HG02938 (cell line): ENCODE data around the gene TMEM176B.

Source experiments
- ATAC-seq: cut with Tn5 transposase; IDR thresholded peaks from one replicate; pipeline ENCODE4 v1.9.1; 2021; ENCODE audit warnings: mild to moderate bottlenecking, moderate library complexity; ENCODE audit not compliant: unreplicated experiment

The TMEM176B gene

DNA sequence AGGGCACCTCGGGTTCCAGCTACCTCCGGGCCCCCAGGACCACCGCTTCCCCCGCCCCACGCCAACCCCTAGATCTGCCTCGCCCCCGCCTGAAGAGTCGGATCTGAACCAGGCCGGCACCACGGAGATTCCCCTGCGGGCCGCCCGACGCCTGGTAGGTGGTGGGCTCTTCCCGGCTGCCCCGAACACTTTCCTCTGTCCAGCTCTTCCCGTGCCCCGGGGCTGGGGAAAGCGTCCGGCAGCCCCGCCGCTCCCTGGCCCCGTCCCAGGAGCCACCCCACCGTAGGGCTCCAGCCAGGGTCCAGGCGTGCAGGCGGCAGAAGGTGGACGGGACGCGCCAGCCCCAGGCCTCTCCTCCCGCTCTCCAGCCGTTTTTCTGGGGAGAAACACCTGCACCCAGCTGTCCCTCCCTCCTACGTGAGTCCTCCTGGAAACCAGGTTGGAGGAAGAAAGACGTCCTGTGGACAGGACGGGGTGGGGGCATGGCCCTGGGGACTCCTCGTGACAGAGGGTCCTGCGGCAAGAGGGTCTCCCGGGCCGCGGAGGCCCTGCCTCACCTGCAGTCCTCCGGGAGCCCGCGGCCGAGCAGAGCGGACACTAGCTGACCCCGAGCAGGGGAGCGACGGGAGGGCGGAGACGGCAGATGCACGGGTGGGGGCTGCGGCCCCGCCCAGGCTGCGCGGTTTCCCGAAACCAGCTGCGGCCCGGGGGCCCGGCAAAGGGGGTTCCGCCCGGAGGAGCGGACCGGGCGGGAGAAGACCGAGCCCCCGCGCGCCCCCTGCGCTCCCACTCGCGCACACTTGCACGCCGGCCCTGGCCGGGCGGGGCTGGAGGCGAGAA lies at the start of gene TMEM176B:
Gene TMEM176B (minus strand): TSS at position 624 of the 840 bp plus-strand sequence. CDS start 3,795 bp downstream, outside the sequence.
- no peak for ATAC-seq

GRCh38 chr7:150849204-150849775 lies 49.1 kb upstream of the TMEM176B start:
- ATAC-seq: no peak

DNA sequence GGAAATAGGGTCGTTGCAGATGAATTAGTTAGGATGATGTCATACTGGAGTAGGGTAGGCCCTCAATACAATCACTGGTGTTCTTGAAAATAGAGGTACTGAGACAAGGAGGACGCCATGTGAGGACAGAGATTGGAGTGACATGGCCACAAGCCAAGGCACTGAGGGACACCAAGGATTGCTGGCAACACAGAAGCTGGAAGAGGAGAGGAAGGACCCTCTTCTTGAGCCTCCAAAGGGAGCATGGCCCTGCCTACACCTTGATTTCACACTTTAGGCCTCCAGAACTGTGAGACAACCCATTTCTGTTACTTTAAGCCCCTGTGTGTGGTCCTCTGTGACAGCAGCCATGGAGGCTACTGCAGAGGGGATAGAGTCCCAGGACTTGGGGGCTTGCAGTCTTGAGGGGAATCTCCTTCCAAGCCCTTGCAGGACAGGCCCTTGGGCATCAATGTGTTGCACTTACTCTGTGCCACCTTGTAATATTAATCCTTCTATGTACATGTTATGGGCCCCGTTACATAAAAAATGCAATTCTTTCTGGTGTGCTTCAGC lies 48.5 kb upstream of the TMEM176B start:
- no peak for ATAC-seq

GRCh38 chr7:150848111-150848510 lies 47.9 kb upstream of the TMEM176B start:
- no peak for ATAC-seq

- no peak for ATAC-seq
These were observed 47.4 kb upstream of the TMEM176B start for GRCh38 chr7:150847536-150847935.

DNA sequence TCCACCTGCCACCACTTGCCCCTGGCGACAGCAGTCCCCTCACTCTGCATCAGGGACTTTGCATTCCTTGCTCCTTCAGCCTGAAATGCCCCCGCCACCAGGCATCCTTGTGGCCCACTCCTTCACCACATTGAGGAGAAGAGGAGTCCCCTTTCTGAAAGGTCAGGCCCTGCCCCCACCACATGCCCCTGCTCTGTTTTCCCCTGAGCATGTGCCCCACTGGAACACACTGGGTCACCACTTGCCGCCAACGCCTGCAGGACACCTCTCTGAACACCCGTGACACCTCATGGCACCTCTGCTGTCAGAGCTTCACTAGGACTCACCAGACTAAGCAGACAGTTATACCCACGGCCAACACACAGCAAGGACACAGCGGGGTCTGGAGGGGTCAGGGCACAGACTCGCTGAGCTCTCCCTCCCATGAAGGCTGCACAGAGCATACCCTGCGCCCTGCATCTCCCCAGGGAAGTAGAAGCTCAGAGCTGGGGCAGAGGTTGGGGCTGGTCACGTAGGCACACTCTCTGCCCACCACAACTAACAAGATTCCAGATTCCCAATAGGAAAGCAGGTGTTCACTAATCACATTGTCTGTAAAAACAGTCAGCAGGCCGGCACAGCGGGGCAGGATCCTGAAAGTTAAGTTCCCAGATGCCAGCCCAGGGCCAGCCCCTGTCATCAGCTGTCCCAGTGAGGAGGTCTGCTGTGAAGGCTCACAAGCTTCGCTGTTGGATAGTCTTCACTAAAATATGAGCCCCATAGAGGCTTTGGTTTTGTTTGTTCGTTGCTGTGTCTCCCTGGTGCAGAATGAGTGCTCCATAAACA lies 46.3 kb upstream of the TMEM176B start:
- no peak for ATAC-seq

DNA sequence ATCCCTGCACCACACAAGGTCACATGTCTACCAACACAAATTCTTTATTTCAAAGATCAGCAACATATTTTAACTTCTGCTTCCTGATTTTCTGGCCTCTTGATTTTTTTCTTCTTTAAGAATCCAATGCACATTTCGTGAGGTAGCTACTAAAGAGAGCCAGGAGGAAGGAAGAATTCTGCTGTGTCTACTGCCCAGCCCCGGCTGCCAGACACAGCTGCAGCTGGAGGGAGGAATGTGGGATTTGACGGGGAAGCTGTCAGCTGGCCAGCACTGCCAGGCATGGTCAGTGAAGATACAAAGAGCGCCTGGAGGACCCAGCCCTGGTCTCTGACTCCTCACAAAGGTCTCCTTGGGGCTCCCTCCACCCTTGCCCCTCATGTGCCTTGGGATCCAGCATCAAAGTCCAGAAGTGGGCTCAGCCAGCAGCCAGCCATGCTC lies 45.3 kb upstream of the TMEM176B start:
- no peak for ATAC-seq

DNA sequence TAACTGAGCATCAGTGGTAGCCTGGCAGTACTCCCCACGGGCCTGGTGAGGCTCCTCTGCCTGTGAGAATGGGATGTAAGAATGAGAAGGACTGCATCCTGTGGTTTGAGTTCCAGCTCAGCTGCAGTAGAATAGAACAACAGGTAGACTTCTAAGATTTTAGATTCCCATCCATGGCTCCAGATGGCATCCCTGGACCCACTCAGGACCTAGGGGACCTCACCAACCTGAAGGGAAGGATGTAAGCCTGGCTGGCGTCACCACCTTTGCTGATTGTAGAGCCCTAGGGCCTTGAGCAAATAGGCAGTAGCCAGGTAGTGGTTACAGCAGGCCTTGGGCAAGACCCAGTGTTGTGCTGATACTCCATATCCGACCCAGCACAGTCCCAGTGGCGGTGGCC lies 42.6 kb upstream of the TMEM176B start:
- ATAC-seq: no peak

- ATAC-seq: no peak
These were observed 41.9 kb upstream of the TMEM176B start for GRCh38 chr7:150842018-150842417.

GRCh38 chr7:150838965-150839650 lies 38.9 kb upstream of the TMEM176B start:
- no peak for ATAC-seq

- ATAC-seq: no peak
These were observed 35.6 kb upstream of the TMEM176B start for GRCh38 chr7:150835702-150836280.

DNA sequence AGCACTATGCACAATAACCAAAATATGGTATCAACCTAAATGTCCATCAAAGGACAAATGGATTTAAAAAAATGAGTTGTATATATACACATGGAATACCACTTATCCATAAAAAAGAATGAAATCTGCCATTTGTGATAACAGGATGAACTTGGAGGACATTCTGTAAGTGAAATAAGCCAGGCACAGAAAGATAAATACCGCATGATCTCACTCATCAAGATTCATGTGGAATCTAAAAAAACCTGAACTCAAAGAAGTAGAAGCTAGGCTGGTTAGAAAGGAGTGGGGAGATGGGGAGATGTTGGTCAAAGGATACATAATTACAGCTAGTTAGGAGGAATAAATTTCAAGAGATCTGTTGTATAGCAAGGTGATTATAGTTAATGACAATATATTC lies 34.9 kb upstream of the TMEM176B start:
- ATAC-seq: no peak

- no peak for ATAC-seq
These were observed 31.7 kb upstream of the TMEM176B start for GRCh38 chr7:150831851-150832250.

GRCh38 chr7:150830937-150831336 lies 30.8 kb upstream of the TMEM176B start:
- ATAC-seq: no peak

DNA sequence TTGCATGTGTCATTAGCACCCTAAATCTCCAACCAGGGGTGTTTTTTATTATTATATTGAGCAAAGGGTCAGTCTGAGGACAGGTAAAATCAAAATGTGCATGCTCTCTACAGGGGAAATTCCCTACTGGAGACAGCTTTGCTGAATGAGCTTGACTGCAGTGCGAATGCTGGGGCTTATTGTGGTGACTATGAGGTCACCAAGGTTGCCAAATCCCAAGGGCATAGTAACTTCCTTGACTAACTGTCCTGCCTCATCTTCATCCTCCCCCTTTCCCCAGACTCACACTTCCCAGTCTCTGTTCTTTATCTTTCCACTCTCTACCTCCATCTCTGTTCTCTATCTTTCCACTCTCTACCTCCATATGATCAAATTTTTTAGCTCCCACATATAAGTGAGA lies 29.3 kb upstream of the TMEM176B start:
- no peak for ATAC-seq

DNA sequence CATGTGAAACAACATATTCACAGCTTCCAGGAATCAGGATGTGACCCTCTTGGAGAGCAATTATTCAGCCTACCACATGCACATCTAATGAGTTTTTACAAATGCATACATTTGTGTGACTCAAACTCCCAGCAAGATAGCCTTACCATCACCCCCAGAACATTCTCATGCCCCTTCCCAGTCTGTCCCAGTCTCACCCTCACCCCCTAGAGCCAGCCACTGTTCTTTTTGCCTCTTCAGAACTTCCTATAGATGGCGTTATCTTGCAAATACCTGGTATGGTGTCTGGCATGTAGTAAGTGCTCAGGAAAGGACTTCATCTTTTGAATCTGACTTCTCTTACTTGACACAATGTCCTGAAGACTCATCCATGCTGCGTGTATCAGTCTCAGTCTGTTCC lies 28.2 kb upstream of the TMEM176B start:
- no peak for ATAC-seq

DNA sequence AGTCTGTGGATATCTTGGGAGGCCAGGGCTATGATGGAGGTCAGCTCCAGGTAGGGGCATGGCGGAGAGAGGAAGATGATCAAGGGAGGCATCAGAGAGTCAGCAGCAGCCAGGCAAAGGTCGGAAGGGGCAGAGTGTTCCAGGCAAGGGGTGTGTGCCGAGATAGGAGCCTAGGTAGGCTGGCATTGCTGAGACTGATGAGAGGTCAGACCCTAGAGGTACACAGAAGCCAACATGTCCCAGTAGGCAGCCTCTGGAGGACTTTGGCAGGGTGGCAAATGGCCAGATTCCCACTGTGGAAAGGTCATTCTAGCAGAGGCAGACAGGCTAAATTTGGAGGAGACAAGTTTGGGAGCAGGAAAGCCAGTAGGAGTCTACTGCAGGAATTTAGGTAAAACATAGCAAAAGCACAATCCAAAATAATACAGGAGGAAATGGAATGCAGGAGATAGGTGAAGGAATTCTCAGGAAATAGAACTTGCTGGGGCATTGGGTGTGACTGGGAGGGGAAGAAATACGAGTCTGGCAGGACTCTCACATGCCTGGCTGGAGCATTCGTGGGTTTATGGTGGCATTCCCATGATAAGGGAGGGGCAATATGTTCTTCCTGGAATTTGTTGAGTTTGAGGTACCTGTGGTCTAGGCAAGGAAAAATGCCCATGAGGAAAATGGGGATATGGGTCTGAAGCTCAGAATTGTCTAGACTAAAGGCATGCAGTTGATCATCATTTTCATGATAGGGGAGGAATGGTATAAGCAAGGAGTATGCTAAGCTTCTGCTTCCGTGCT lies 26.1 kb upstream of the TMEM176B start:
- no peak for ATAC-seq

GRCh38 chr7:150824379-150825177 lies 24.4 kb upstream of the TMEM176B start:
- no peak for ATAC-seq
